Neural cell (in vitro differentiated cells): Measurements from ENCODE around the gene GPC5. TPM values are rescaled to one million over a fixed set of nuclear protein-coding genes. Genes with fewer than 3 reads are reported as not detected.

ENCODE experiments used
- H2AFZ ChIP-seq: fragments of 200-600, 300-800 bp; sonication (generic), shearing (Covaris generic); 2 replicates; pipeline ENCODE4 v1.6.0; 2014; ENCODE audit warnings: low read depth, mild to moderate bottlenecking, antibody characterized with exemption, low read length, moderate library complexity
- H3F3A ChIP-seq: fragments of 200-600 bp; shearing (Covaris generic); 2 replicates; pipeline ENCODE4 v1.6.1; 2016; ENCODE audit warnings: mild to moderate bottlenecking, moderate library complexity, mixed read lengths, antibody characterized with exemption, low read length; ENCODE audit not compliant: insufficient read depth, poor library complexity, severe bottlenecking
- H3K27ac ChIP-seq: fragments of 200-600, 300-800 bp; sonication (generic), shearing (Covaris generic); 2 replicates; pipeline ENCODE4 v1.5.1; 2014; ENCODE audit warnings: mild to moderate bottlenecking, low read length, moderate library complexity
- H3K27me3 ChIP-seq: fragments of 300-800, 200-600 bp; sonication (generic), shearing (Covaris generic); 2 replicates; pipeline ENCODE4 v1.6.0; 2014; ENCODE audit warnings: mild to moderate bottlenecking, low read depth, low read length, moderate library complexity; ENCODE audit not compliant: insufficient read depth
- H3K36me3 ChIP-seq: fragments of 300-800, 200-600 bp; sonication (generic), shearing (Covaris generic); 2 replicates; pipeline ENCODE4 v1.5.1; 2014; ENCODE audit warnings: mild to moderate bottlenecking, antibody characterized with exemption, low read length, moderate library complexity; ENCODE audit not compliant: insufficient read depth
- H3K4me2 ChIP-seq: fragments of 300-800, 200-600 bp; sonication (generic), shearing (Covaris generic); 2 replicates; pipeline ENCODE4 v1.6.0; 2014; ENCODE audit warnings: mild to moderate bottlenecking, low read length
- H3K4me3 ChIP-seq: fragments of 300-800, 200-600 bp; sonication (generic), shearing (Covaris generic); 2 replicates; pipeline ENCODE4 v1.5.1; 2014; ENCODE audit warnings: mild to moderate bottlenecking, low read length, moderate library complexity
- H3K79me2 ChIP-seq: fragments of 200-600 bp; shearing (Covaris generic); replicated peaks from 2 replicates; pipeline ENCODE4 v1.6.0; 2014; ENCODE audit warnings: mild to moderate bottlenecking, low read length, moderate library complexity; ENCODE audit not compliant: insufficient read depth
- H3K9ac ChIP-seq: fragments of 300-800, 200-600 bp; sonication (generic), shearing (Covaris generic); 2 replicates; pipeline ENCODE4 v1.6.1; 2016; ENCODE audit warnings: mild to moderate bottlenecking, low read length, mixed read lengths
- H3K9me2 ChIP-seq: fragments of 200-600 bp; shearing (Covaris generic); 2 replicates; pipeline ENCODE4 v1.6.1; 2016; ENCODE audit warnings: mild to moderate bottlenecking, low read length, mixed read lengths; ENCODE audit not compliant: insufficient read depth
- H3K9me3 ChIP-seq: fragments of 200-600, 300-800 bp; sonication (generic), shearing (Covaris generic); 2 replicates; pipeline ENCODE4 v1.6.1; 2016; ENCODE audit warnings: mild to moderate bottlenecking, mixed run types, low read length, moderate library complexity, mixed read lengths
- H4K20me1 ChIP-seq: fragments of 200-600 bp; shearing (Covaris generic); 2 replicates; pipeline ENCODE4 v1.6.1; 2016; ENCODE audit warnings: mild to moderate bottlenecking, mixed run types; ENCODE audit not compliant: insufficient read depth
- CTCF ChIP-seq: fragments of 450-650 bp; IDR thresholded peaks from 2 replicates; pipeline ENCODE4 v1.5.1; 2014; ENCODE audit warnings: antibody characterized with exemption, mild to moderate bottlenecking, moderate library complexity; ENCODE audit not compliant: poor library complexity, severe bottlenecking
- EP300 ChIP-seq: fragments of 450-650 bp; conservative IDR thresholded peaks from 2 replicates; pipeline ENCODE4 v1.6.1; 2014; ENCODE audit warnings: antibody characterized with exemption, mild to moderate bottlenecking, moderate library complexity; ENCODE audit not compliant: poor library complexity, severe bottlenecking
- EZH2 ChIP-seq: fragments of 200-600, 300-800 bp; shearing (Covaris generic), sonication (generic); IDR thresholded peaks from 2 replicates; pipeline ENCODE4 v1.6.1; 2014; ENCODE audit warnings: antibody characterized with exemption, low read length, borderline replicate concordance, mild to moderate bottlenecking; ENCODE audit not compliant: insufficient read depth, poor library complexity, severe bottlenecking
- MXI1 ChIP-seq: fragments of 450-650 bp; conservative IDR thresholded peaks from 2 replicates; pipeline ENCODE4 v1.6.1; 2014; ENCODE audit warnings: antibody characterized with exemption, mild to moderate bottlenecking; ENCODE audit not compliant: poor library complexity, severe bottlenecking
- POLR2AphosphoS5 ChIP-seq: IDR thresholded peaks from 2 replicates; pipeline ENCODE4 v1.6.1; 2012
- RAD21 ChIP-seq: fragments of 450-650 bp; conservative IDR thresholded peaks from 2 replicates; pipeline ENCODE4 v1.6.1; 2014; ENCODE audit warnings: antibody characterized with exemption, mild to moderate bottlenecking, moderate library complexity
- REST ChIP-seq: IDR thresholded peaks from 2 replicates; pipeline ENCODE4 v1.6.1; 2012; ENCODE audit warnings: borderline replicate concordance
- SMC3 ChIP-seq: fragments of 450-650 bp; conservative IDR thresholded peaks from 2 replicates; pipeline ENCODE4 v1.6.1; 2014; ENCODE audit warnings: antibody characterized with exemption, mild to moderate bottlenecking, moderate library complexity; ENCODE audit not compliant: poor library complexity
- TAF1 ChIP-seq: IDR thresholded peaks from 2 replicates; pipeline ENCODE4 v1.6.1; 2012; ENCODE audit warnings: low read depth
- polyA plus RNA-seq: library from polyadenylated mRNA; depleted of rRNA; stranded (reverse); fragments of >200 nt; gene quantifications from 2 replicates; pipeline ENCODE4 v1.2.3, GENCODE V29; 2014

GPC5 gene
- polyA plus RNA-seq, 1 donor from 2014 or later: 5.0 TPM

- no peaks in the 10 kb centered on the region for H3K9me3 ChIP-seq
- no peak overlapping the region for H3K27ac ChIP-seq
- H3K36me3 ChIP-seq: no peaks in the 10 kb centered on the region
- TF ChIP-seq MXI1 (no peak), CTCF (no peak), TAF1 (no peak), REST (no peak), SMC3 (no peak), EZH2 (no peak), RAD21 (no peak), EP300 (no peak), POLR2AphosphoS5 (no peak)
- H3K9ac ChIP-seq: no peak overlapping the region
- H3F3A ChIP-seq: no peaks in the 10 kb centered on the region
- no peaks in the 10 kb centered on the region for H3K9me2 ChIP-seq
- no peak overlapping the region for H2AFZ ChIP-seq
- H4K20me1 ChIP-seq: no peaks in the 10 kb centered on the region
- no peaks in the 10 kb centered on the region for H3K27me3 ChIP-seq
- no peak overlapping the region for H3K4me2 ChIP-seq
- H3K79me2 ChIP-seq: no peaks in the 10 kb centered on the region
- H3K4me3 ChIP-seq: no peak overlapping the region
These were observed 1369.0 kb downstream of the GPC5 start for GRCh38 chr13:92767468-92767867.

GRCh38 chr13:92768602-92769001 is 1370.2 kb downstream of the GPC5 start:
- Histone ChIP-seq H4K20me1 (no peaks in the 10 kb centered on the region), H3K9ac (no peak overlapping the region), H3K36me3 (no peaks in the 10 kb centered on the region), H3K9me3 (no peaks in the 10 kb centered on the region), H3K27me3 (no peaks in the 10 kb centered on the region), H3F3A (no peaks in the 10 kb centered on the region), H3K9me2 (no peaks in the 10 kb centered on the region), H3K4me2 (no peak overlapping the region), H3K79me2 (no peaks in the 10 kb centered on the region), H2AFZ (no peak overlapping the region), H3K4me3 (no peak overlapping the region), H3K27ac (no peak overlapping the region)
- no peak for TF ChIP-seq EP300
- no peak for TF ChIP-seq CTCF
- no peak for TF ChIP-seq RAD21
- no peak for TF ChIP-seq MXI1
